ENCODE measurements around the gene CARD10.
"Not testable (repeated sequence)": the region's sequence is repeated elsewhere in the genome, so short reads cannot be mapped to it uniquely, and the experiment has no call there.

The CARD10 gene

GRCh38 chr22:37484480-37485394, 34.5 kb downstream of the CARD10 start:
- peak; percentile 92 for DNase-seq

DNA sequence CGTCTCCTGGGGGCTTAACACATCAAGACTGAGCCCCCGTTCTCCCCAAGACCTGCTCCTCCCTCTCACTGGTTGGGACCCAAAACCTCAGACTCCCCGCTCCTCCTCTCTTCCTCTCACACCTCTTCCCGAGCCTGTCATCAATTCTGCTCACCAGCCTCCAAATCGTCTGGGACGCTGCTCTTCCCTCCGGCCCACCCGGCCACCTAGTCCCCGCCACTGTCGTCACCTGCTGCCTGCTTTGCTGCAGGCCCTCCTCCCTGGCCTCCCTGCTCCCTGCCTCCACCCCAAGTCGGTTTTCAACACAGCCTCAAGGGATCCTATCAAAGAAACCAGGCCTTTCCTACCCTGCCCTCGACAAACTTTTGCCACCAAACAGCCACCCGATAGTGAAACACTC, 36.2 kb downstream of the CARD10 start:
- DNase-seq = no peak

DNA sequence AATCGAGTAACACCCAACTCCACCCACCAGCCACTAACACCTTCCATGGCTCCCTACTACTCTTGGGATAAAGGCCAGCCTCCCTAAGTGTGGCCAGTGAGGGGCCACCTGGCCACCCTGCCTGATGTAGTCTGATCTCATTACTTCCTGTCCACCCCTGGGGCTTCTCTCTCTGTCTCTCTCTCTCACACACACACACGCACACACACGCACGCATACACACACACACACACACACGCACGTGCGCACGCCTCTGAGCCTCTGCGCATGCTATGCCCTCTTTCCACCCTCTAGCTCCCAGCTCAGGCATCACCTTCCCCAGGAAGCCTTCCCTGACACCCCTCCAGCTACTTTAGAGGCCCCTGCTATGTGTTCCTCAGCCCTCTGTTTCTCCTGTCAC, 37.0 kb downstream of the CARD10 start:
- no peak for DNase-seq

DNA sequence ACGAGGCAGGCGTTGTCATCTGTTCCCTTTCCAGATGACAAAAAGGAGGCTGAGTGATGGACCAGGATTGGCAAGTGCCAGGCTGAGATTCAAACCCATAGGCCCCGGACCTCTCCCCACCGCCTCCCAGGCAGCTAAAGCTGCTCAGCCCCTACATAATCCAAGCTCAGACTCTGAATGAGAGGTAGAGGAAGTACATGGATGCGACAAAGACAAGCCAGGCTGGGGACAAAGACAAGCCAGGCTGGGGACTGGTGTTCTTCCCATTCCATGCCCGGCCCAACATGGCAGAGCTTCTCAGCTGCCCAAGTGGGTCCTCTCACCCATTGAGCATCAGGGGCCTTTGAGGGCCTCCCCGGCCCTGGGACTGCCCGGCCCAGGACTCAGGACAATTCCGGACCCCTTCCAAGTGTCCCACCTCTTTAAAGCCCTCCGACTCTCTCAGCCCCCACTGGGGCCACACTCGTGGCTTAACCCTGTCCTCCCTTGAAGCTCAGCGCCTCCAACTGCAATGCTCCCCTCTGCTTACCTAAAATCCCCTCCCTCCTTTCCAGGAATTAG, 37.8 kb downstream of the CARD10 start:
- DNase-seq = no peak

GRCh38 chr22:37480387-37481346, 38.5 kb downstream of the CARD10 start:
- DNase-seq = no peak

GRCh38 chr22:37479196-37479595, 40.0 kb downstream of the CARD10 start:
- no peak for DNase-seq

GRCh38 chr22:37476389-37477329, 42.6 kb downstream of the CARD10 start:
- no peak for DNase-seq

DNA sequence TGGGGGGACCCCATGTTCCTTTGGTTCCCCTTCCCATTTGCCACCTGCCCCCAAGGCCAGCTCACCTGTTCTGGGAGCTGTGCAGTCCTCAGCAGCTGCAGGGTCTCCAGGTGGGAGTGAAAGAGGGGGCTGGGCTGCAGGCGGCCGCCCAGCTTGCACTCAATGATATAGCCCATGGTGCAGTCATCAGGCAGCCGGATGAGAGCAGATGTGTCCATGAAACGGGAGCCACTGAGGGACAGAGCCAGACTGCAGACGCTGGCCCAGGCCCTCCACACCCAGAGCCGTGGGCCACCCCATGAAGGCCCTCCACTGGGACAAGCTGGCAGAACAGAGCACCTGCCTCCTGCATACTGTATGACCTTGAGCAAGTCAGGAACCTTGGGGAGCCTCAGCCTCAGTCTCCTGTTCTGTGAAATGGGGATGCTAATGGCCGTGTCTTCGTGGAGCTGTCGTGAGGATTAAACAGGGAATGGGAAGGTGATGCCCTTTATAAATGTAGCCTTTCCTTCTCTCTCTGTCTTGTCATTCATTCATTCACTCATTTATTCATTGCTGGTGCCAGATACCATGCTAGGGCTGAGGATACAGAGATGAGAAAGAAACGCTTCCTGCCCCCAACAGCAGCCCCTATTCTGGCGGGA, 44.6 kb downstream of the CARD10 start:
- no peak for DNase-seq

DNA sequence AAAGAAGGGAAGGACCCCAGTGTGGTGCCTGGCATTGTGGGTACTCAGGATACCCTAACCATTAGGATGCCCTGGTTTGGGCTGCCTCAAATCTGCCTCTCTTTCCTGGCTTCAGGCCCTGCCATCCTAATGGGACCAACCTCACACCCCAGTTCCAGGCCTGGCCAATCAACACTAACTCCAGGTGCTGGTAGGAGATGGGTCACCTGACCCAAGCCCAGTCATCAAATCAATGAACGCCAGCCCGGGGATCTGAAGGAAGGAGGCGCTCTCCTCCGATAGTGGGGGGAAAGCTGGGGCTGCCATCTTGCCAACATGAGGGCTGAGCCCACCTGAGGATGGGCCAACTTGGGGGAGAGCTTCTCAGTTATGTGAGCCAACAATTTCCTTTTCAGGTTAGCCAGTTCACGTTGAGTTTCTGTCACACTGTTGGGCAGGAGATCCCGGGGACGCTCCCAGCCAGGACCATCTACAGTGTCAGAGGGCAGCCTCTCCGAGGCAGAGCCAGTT, 45.7 kb downstream of the CARD10 start:
- no peak for DNase-seq

DNA sequence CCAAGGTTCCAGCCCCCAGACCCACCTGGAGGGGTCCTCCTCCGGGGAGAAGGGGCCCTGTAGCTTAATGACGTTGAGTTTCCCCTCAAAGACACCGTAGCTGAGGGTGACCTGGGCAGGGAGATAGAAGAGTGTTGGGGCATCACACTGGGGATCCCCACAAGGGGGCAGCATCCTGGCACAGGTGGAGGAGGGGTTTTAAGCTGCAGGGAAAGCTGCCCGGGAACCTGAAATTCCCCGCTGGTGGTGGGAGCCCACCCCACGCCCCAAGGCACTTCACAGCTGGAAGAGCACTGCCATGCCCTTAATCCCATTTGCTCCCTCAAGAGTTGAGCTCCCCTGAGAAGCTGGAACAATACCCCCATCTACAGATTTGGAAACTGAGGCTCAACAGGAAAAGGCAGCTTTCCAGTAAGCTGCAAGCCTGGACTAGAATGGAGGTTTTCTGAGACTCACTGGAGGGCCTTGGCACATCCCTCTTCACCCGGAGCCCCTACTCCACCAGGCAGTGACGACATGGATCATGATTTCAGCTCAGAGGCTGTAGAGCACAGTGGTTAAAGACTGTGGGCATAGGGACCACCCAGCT, 46.7 kb downstream of the CARD10 start:
- peak; percentile 51 for DNase-seq

DNA sequence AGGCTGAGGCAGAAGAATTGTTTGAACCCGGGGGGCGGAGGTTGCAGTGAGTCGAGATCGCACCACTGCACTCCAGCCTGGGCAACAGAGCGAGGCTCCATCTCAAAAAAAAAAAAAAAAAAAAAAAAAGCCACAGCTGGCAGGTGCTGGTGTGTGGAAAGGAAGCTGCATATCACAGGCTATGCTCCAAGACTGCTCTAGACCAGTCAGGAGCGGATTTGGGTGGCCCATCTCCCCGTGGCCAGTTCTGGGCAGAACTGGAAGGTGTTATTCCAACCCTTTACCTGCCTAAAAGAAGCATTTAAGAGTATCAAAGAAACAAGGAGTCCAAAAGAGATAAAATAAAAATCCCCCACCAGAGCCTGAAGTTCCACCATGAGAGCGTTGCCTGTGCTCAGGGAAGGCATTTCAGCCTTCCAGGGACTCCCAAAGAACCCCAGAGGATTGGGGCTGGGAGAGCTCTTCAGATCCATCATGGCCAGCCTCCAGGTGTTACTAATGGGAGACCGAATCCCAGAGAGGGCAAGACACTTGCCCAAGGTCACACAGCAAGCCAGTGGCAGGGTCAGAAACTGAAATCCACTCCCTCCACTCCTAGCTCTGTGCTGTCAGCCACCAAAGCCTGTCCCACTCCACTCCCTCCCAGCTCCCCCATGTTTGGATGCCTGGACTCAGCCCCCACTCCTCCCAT, 47.3 kb downstream of the CARD10 start:
- no peak for DNase-seq

DNA sequence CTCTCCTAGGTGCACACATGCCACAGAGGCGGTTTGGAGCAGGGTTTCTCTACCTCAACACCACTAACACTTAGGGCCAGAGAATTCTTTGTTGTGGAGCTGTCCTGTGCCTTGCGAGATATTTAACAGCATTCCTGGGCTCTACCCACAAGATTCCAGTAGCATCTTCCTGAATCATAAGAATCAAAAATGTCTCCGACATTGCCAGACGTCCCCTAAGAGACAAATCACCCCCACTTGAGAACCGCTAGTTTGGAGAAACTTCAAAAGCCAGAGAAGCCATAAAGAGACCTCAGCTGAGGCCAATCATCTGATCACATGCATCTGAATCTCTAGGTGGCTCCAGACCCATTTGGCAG, 49.1 kb downstream of the CARD10 start:
- DNase-seq = no peak

- no peak for DNase-seq
Measured at GRCh38 chr22:37469416-37470086, 49.7 kb downstream of the CARD10 start.

DNA sequence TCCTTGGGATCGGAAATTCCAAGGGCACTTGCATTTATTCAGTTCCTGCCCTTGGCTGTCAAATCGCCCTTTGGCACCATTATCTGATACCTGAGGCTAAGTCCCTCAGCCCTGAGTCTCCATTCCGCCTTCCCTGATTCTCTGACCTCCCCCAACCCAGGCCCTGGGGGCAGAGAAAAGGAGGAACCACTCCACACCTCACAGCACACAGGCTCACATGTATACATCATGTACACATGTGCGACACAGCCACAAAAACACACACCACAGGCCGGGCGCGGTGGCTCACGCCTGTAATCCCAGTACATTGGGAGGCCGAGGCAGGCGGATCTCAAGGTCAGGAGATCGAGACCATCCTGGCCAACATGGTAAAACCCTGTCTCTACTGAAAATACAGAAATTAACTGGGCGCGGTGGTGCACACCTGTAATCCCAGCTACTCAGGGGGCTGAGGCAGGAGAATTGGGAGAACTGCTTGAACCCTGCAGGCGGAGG, 51.0 kb downstream of the CARD10 start:
- not testable (repeated sequence) for DNase-seq

- no peak for DNase-seq
Measured at GRCh38 chr22:37467391-37467955, 51.7 kb downstream of the CARD10 start.

DNA sequence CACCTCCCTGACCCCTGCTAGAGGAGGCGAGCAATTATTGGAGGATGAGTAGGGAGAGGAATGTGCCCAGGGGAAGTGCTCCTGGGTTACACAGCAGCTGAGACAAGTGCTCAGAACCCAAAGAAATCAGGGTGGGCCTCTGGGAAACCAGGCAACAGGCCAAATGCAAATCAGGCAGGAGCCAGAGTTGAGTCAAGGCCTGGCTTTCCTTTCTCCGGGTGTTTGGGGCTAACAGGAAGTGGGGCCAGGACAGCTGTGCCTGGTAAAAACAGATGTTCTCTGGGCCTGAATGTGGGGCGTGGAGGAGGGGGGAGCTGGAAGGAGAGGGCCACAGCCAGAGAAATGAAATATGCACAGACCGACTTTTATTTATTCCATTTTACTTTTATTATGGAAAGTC, 55.0 kb downstream of the CARD10 start:
- no peak for DNase-seq

GRCh38 chr22:37462983-37463382, 56.2 kb downstream of the CARD10 start:
- DNase-seq = no peak

- DNase-seq = no peak
Measured at GRCh38 chr22:37462436-37462835, 56.8 kb downstream of the CARD10 start.

- DNase-seq = no peak
Measured at GRCh38 chr22:37461961-37462360, 57.3 kb downstream of the CARD10 start.

Data from stimulated activated CD4-positive, alpha-beta T cell treated with anti-CD3 and anti-CD28 coated beads, Interleukin-15, amount 100 ng/mL, for 24 hours (primary cell).